ENCODE results near the gene NDUFV1.
"Not testable (repeated sequence)": the region's sequence is repeated elsewhere in the genome, so short reads cannot be mapped to it uniquely, and the experiment has no call there.

The NDUFV1 gene

DNA sequence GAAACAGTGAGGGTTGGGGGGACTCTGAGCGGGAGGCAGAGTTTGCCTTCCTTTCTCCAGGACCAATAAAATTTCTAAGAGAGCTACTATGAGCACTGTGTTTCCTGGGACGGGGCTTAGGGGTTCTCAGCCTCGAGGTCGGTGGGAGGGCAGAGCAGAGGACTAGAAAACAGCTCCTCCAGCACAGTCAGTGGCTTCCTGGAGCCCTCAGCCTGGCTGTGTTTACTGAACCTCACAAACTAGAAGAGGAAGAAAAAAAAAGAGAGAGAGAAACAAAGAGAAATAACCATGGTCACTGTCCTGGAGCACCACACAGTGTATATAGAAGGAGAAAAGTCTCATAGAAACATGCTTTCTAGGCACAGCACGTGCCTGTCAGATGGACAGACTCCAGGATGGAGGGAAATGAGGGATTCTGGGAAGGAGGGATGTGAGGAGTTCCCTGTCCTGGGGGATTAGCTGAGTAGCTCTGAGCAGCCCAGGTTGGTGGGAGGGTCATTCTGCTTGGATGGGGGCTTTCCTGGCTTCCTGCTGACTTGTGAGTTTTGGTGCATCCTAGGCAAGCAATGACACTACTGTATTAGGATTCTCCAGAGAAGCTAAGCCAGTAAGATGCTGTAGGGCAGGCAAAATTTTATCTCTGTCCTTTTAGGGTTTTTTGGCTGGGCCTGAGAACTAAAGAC is 20.0 kb upstream of the NDUFV1 start:
- no peak for DNase-seq

- DNase-seq = no peak
Measured at GRCh38 chr11:67588136-67588503, 18.6 kb upstream of the NDUFV1 start.

DNA sequence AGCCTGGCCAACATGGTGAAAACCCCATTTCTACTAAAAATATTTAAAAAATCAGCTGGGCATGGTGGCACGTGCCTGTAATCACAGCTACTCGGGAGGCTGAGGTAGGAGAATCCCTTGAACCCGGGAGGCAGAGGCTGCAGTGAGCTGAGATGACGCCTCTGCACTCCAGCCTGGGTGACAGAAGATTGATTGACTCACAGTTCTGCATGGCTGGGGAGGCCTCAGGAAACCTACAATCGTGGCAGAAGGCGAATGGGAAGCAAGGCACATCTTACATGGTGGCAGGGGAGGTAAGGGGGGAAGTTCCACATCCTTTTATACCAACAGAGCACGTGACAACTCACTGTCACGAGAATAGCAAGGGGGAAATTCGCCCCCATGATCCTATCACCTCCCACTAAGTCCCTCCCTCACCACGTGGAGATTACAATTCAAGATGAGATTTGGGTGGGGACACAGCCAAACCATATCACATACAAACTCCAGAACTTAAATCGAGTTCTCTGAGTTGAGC is 17.8 kb upstream of the NDUFV1 start:
- not testable (repeated sequence) for DNase-seq

- no peak for DNase-seq
Measured at GRCh38 chr11:67592880-67593564, 13.7 kb upstream of the NDUFV1 start.

GRCh38 chr11:67593565-67593905 is 13.2 kb upstream of the NDUFV1 start:
- no peak for DNase-seq

DNA sequence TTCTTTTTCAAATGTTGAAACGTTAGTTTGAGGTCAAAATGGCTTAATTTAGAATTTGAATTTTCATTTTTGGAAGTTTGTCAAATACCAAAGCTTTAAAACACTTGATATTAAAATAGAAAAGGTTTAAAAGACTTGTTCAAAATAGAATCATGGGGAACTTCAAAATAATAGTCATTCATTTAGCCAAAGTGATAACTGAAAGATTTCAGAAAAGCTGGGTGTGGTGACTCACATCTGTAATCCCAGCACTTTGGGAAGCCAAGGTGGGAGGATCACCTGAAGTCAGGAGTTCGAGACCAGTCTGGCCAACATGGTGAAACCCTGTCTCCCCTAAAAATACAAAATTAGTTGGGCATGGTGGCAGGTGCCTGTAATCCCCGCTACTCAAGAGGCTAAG is 12.3 kb upstream of the NDUFV1 start:
- no peak for DNase-seq

- no peak for DNase-seq
Measured at GRCh38 chr11:67596753-67597300, 9.9 kb upstream of the NDUFV1 start.

DNA sequence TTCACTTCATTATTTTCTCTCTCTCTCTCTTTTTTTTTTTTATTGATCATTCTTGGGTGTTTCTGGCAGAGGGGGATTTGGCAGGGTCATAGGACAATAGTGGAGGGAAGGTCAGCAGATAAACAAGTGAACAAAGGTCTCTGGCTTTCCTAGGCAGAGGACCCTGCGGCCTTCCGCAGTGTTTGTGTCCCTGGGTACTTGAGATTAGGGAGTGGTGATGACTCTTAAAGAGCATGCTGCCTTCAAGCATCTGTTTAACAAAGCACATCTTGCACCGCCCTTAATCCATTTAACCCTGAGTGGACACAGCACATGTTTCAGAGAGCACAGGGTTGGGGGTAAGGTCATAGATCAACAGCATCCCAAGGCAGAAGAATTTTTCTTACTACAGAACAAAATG is 9.3 kb upstream of the NDUFV1 start:
- not testable (repeated sequence) for DNase-seq

GRCh38 chr11:67597963-67598362 is 8.8 kb upstream of the NDUFV1 start:
- not testable (repeated sequence) for DNase-seq

DNA sequence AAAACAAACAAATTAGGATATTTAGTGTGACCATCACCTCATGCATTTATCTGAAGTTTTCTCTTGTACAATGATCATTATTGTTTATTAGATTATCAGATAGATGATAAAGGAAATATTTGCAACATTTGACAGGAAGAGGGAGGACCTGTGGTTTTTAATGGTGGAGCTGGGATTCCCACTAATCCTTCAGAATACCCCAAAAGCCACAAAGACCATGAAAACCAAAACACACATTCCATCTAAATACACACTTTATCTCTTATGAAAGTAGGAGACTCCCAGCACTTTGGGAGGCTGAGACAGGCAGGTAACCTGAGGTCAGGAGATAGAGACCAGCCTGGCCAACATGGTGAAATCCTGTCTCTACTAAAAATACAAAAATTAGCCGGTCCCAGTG is 7.6 kb upstream of the NDUFV1 start:
- DNase-seq = no peak

DNA sequence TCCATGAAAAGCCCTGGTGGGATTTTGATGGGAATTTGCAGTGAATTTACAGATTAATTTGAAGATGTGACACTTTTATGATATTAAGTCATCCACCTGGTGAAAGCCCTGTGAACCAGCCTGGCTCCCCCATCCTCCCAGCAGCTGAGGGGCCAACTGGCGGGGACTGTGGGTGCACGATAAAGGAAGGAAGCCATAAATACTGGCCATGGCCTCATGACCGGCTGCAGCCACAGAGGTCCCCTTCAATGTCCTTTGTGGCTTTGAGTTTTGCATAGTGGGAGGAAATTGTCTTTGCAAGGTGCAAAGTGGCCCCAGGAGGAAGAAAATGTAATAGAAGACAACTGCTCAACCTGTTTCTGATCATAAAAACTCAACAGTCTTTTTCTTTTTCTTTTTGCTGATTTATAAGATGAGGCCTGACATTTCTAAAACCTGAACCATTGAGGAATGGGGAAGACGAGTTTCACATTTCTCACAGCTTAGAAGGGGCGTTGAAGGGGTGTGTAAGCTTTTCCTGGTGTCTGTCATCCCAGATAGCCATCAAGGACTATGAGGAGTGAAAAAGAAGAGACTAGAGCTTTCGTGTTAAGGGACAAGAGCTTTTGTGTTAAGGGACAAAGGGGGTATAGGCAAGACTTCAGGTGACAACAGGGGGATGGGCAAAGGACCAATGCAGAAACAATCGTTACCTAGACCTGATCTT is 6.3 kb upstream of the NDUFV1 start:
- no peak for DNase-seq

DNA sequence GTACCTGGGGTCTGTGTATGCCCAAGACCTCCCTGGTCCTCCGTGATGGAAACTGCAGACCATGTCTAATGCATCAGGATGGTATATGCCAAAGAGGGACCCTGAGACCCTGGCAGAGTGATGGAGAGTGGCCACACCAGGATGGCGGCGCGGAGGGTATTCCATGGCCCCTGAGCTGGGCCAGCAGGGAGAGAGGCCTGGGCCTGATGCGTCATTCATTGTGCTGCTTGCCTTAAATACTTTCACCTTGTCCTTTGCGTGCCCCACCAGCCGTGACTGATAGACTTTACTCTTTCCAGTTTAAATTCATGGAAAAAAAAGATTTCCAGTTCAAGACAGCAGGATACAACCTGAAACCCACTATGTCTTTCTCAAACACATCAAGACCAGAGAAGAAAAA is 5.6 kb upstream of the NDUFV1 start:
- DNase-seq = no peak

DNA sequence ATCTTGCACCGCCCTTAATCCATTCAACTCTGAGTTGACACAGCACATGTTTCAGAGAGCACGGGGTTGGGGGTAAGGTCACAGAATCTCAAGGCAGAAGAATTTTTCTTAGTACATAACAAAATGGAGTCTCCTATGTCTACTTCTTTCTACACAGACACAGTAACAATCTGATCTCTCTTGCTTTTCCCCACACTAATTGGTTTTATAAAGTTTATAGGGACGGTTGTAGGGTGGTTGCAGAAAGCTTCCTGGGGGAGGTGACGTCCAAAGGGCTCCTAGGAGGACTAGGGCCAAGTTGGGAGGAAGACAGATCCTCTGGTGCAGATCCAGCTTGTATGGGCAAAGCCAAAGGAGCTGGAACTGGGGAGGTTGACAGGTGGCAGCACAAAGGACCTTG is 2.6 kb upstream of the NDUFV1 start:
- DNase-seq = not testable (repeated sequence)

DNA sequence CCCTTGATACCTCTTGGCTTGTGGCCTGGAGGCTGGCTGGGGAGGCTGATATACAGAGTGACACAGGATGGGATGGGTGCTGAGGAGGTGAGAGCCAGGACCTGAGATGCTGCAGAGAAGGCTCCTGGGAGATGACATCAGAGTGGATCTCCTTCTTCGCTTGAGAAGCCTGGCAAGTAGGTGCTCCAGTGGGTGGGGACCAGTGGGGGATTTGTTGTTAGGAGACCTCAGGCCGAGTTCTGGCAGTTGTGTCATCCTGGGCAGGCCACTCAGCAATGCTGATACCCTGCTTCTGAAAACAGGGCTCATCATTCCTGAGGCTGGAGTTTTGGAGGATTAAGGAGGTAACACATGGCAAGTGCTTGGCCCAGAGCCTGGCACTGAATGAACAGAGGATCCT is 1.9 kb upstream of the NDUFV1 start:
- no peak for DNase-seq

GRCh38 chr11:67605231-67606011 is 1.3 kb upstream of the NDUFV1 start:
- DNase-seq = no peak

DNA sequence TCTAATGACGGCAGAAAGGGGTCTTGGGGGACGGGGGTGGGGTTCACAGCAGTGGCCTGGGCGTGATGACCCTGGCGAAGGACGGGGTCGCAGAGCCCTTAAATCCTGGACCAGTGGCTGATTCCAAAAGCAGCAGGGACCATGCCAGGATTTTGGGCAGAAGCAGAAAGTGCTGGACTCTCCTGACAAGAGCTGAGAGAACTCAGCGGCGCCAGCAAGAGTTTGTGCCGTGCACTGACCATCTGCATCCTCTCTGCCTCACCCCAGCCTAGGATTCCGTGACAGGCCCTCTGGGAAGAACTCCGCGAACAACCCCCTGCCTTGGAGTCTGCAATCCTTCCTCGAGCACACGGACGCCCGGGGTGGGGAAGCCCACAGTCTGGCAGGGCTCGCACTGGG is 644 bp upstream of the NDUFV1 start:
- no peak for DNase-seq

DNA sequence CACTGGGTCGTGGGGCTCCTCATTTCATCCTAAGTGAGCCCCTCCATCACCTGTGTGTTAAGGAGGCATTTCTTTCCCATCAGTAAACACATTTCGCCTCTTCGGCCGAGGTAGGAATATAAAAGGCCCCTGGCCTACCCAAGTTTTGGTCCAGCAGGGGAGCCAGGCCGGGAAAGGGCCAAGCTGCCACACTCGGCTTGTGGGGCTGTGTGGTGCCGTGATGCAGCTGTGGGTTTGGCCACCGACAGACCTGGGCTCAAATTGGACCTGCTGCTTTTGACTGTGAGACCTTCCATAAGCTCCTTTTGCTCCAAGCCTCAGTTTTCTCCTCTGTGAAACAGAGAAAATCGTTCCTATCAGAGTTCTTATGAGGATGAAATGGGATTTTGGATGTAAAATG is 771 bp downstream of the NDUFV1 start:
- no peak for DNase-seq

GRCh38 chr11:67608486-67608885 is 1.8 kb downstream of the NDUFV1 start:
- no peak for DNase-seq

GRCh38 chr11:67609316-67609715 is 2.6 kb downstream of the NDUFV1 start:
- DNase-seq = no peak

- DNase-seq = no peak
Measured at GRCh38 chr11:67610302-67610868, 3.6 kb downstream of the NDUFV1 start.

DNA sequence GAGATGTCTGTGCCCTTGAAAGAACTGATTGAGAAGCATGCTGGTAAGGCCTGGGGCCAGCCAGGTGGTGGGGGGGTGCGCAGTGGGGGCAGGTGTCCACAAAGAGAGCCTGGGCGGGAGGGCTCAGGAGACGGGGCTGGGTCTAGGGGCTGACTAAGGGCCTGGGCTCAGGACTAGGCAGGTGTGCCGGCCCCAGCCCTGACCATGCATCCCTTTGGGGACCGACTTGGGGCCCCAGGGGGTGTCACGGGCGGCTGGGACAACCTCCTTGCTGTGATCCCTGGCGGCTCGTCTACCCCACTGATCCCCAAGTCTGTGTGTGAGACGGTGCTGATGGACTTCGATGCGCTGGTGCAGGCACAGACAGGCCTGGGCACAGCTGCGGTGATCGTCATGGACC is 4.4 kb downstream of the NDUFV1 start:
- no peak for DNase-seq

DNA sequence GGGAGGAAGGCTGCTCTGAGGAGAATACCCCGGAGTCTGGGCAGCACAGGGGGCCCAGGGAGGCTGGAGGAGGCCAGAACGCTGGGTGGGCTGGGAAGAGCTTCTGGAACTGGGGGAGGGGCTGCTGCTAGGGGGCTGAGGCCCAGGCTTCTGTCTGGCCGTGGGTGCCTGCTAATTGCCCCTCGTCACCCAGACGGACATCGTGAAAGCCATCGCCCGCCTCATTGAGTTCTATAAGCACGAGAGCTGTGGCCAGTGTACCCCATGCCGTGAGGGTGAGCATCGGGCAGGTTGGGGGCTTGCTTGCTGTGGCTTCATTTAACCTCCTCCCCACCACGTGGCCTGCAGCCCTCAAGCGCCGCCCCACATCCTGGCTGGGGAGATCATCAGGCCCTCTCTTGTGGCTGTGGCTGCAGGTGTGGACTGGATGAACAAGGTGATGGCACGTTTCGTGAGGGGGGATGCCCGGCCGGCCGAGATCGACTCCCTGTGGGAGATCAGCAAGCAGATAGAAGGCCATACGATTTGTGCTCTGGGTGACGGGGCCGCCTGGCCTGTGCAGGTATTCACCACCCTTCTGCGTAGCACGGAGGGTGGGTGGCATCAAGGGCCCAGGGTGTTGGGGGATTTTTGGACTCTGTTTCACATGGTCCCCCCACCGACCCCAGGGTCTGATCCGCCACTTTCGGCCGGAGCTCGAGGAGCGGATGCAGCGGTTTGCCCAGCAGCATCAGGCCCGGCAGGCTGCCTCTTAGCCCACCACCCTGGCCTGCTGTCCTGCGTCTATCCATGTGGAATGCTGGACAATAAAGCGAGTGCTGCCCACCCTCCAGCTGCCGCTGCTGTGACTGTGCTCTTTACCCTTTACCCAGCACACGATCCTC is 5.2 kb downstream of the NDUFV1 start:
- DNase-seq = no peak

All from activated CD4-positive, CD25-positive, alpha-beta regulatory T cell (primary cell).